Esophagus muscularis mucosa (tissue), 4 donors: ENCODE data around the gene DGAT2. TPM values are rescaled to one million over a fixed set of nuclear protein-coding genes. Genes with fewer than 3 reads are reported as not detected.

Experiments used
- DNase-seq: peaks from one replicate; pipeline ENCODE4 v3.0.0-alpha.2; 2017; ENCODE audit errors: extremely low spot score
- H3K27ac ChIP-seq, 4 donors: fragments of 200-600 bp; sonication (generic); replicated peaks in 1 of 4; 1 replicate in 3 of 4; 2 replicates in 1 of 4; pipeline ENCODE4 v1.5.1; 2016 to 2019; ENCODE audit warnings: mild to moderate bottlenecking in 1 of 4
- H3K27me3 ChIP-seq, 4 donors: fragments of 200-600 bp; sonication (generic); one replicate each; pipeline versions ENCODE4 v1.5.1 to v1.6.0; 2016 to 2019
- H3K36me3 ChIP-seq, 4 donors: fragments of 200-600 bp; sonication (generic); one replicate each; pipeline ENCODE4 v1.5.1; 2016 to 2019
- H3K4me1 ChIP-seq, 4 donors: fragments of 200-600 bp; sonication (generic); one replicate each; pipeline ENCODE4 v1.5.1; 2016 to 2019
- H3K4me3 ChIP-seq, 4 donors: fragments of 200-600 bp; sonication (generic); 1 replicate in 2 of 4; 2 replicates in 2 of 4; pipeline ENCODE4 v1.5.1; 2016 to 2019; ENCODE audit warnings: mild to moderate bottlenecking in 4 of 4, moderate library complexity in 1 of 4
- H3K9me3 ChIP-seq, 4 donors: fragments of 200-600 bp; sonication (generic); 1 replicate in 3 of 4; 2 replicates in 1 of 4; pipeline ENCODE4 v1.5.1; 2016 to 2019
- CTCF ChIP-seq, 3 experiments: fragments of 200-600 bp in 2 of 3; fragments of 450-650 bp in 1 of 3; sonication (generic) in 2 of 3; IDR thresholded peaks; one replicate each; pipeline ENCODE4 v1.5.1; 2017 to 2019; ENCODE audit warnings: antibody characterized with exemption in 3 of 3, mild to moderate bottlenecking in 2 of 3, moderate library complexity in 1 of 3
- EP300 ChIP-seq: sonication (generic); formaldehyde crosslinking; IDR thresholded peaks from one replicate; pipeline ENCODE4 v1.6.1; 2017; ENCODE audit warnings: antibody characterized with exemption
- POLR2A ChIP-seq: fragments of 450-650 bp; IDR thresholded peaks from one replicate; pipeline ENCODE4 v1.6.1; 2017; ENCODE audit warnings: antibody characterized with exemption, moderate library complexity, mild to moderate bottlenecking, low read depth
- POLR2AphosphoS5 ChIP-seq, 2 donors: sonication (generic); formaldehyde crosslinking; IDR thresholded peaks; one replicate each; pipeline ENCODE4 v1.6.1; 2017; ENCODE audit warnings: antibody characterized with exemption in 2 of 2
- WGBS: methylation state at CpG from one replicate; pipeline ENCODE4 v1.1.5; 2018; 5-methylcytosine and 5-hydroxymethylcytosine counted together
- intact Hi-C: fragments of 100-400 bp; cut with DNase I; formaldehyde crosslinking; loops from one replicate; pipeline ENCODE4 v1.15.1; 2023
- total RNA-seq, 4 donors: library from RNA; depleted of rRNA; stranded (reverse); fragments of >200 nt; gene quantifications; one replicate each; pipeline versions ENCODE4 v1.1.0 to v1.2.1, GENCODE V29; 2016

Gene DGAT2
- total RNA-seq, 4 donors from 2014 or later = 0.83 to 6.5 (median 2.0) TPM

GRCh38 chr11:75800728-75801361, 32.3 kb downstream of the DGAT2 start:
- intact Hi-C loops = loop anchor here (5.0 kb wide), 1 partner anchor 351 kb away; no protein-coding TSS in a partner anchor
- WGBS = 97% methylated on average over 6 of the region's 6 CpGs
- H3K27ac ChIP-seq = no peak overlapping the region
- no peaks in the 10 kb centered on the region for H3K36me3 ChIP-seq
- no peak overlapping the region for H3K4me3 ChIP-seq
- H3K27me3 ChIP-seq = no peaks in the 10 kb centered on the region
- TF ChIP-seq POLR2A (no peak), EP300 (no peak), CTCF (IDR thresholded peaks at IDR 0.05) (no peak), POLR2AphosphoS5 (IDR thresholded peaks at IDR 0.05) (no peak)
- no peak for DNase-seq
- H3K4me1 ChIP-seq = peaks cover 0 to 9% (median 3%) of the 10 kb centered on the region in 4 donors
- H3K9me3 ChIP-seq = no peaks in the 10 kb centered on the region

DNA sequence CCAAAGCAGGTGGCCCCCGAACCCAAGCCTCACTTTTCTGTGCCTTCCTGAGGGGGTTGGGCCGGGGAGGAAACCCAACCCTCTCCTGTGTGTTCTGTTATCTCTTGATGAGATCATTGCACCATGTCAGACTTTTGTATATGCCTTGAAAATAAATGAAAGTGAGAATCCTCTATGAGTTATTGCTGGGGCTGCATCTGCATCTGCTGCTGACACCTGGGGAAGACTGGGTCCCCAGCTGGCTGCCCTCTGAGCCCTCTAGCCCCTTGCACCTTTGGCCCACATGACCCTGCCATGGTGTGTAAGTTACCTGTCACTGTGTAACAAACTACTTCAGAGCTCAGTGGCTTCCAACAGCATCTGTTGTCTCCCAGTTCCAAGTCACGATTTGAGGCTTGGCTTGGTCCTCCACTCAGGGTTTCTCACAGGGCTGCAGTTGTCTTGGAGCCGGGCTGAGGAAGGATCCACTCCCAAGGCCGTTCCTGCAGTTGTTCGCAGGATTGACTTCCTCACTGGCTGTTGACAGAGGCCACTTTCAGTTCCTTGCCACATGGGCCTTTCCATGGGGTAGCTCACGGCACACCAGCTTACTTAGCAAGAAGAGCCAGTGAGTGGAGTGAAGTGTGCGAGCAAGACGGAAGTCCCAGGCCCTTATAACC, 32.9 kb downstream of the DGAT2 start:
- Histone ChIP-seq H3K9me3 (no peaks in the 10 kb centered on the region), H3K27me3 (no peaks in the 10 kb centered on the region), H3K4me1 (peaks cover 0 to 9% (median 3%) of the 10 kb centered on the region in 4 donors), H3K4me3 (no peak overlapping the region), H3K27ac (no peak overlapping the region), H3K36me3 (no peaks in the 10 kb centered on the region)
- 78% methylated on average over 7 of the region's 9 CpGs for WGBS
- TF ChIP-seq EP300 (no peak), POLR2A (no peak), POLR2AphosphoS5 (IDR thresholded peaks at IDR 0.05) (no peak), CTCF (IDR thresholded peaks at IDR 0.05) (no peak)
- no peak for DNase-seq
- intact Hi-C loops = loop anchor here (2.0 to 5.0 kb wide), 2 partner anchors 67 to 351 kb away; no protein-coding TSS in a partner anchor

- no peak overlapping the region for H3K27ac ChIP-seq
- TF ChIP-seq POLR2A = no peak
- no peak for TF ChIP-seq EP300
- TF ChIP-seq POLR2AphosphoS5 (IDR thresholded peaks at IDR 0.05) = no peak
- no peak for TF ChIP-seq CTCF (IDR thresholded peaks at IDR 0.05)
- no peak overlapping the region for H3K4me3 ChIP-seq
- 84% methylated on average over 12 of the region's 12 CpGs for WGBS
- H3K27me3 ChIP-seq = no peaks in the 10 kb centered on the region
- DNase-seq = no peak
- no peaks in the 10 kb centered on the region for H3K36me3 ChIP-seq
- intact Hi-C loops = loop anchor here (2.0 to 5.0 kb wide), 2 partner anchors 67 to 350 kb away; no protein-coding TSS in a partner anchor
- no peaks in the 10 kb centered on the region for H3K9me3 ChIP-seq
- H3K4me1 ChIP-seq = peaks cover 0 to 9% (median 3%) of the 10 kb centered on the region in 4 donors
These were observed 33.7 kb downstream of the DGAT2 start for GRCh38 chr11:75802021-75802912.

- WGBS = 46% methylated on average over 10 of the region's 10 CpGs
- H3K9me3 ChIP-seq = no peaks in the 10 kb centered on the region
- intact Hi-C loops = loop anchor here (2.0 to 5.0 kb wide), 2 partner anchors 66 to 349 kb away; no protein-coding TSS in a partner anchor
- peak; percentile 95 for DNase-seq
- H3K36me3 ChIP-seq = no peaks in the 10 kb centered on the region
- TF ChIP-seq CTCF (IDR thresholded peaks at IDR 0.05) (peak; percentile 91 to 92 (median 92)), POLR2A (no peak), EP300 (no peak), POLR2AphosphoS5 (IDR thresholded peaks at IDR 0.05) (no peak)
- peaks cover 0 to 9% (median 3%) of the 10 kb centered on the region in 4 donors for H3K4me1 ChIP-seq
- H3K27ac ChIP-seq = no peak overlapping the region
- no peaks in the 10 kb centered on the region for H3K27me3 ChIP-seq
- no peak overlapping the region for H3K4me3 ChIP-seq
These were observed 34.6 kb downstream of the DGAT2 start for GRCh38 chr11:75802913-75803820.
